OCI-LY1 (cell line): ENCODE measurements around the gene SLC15A4.

Experiments
- EZH2 ChIP-seq: fragments of 200-600 bp; sonication (generic), shearing (Covaris generic); IDR thresholded peaks from 2 replicates; pipeline ENCODE4 v1.8.0; 2017; ENCODE audit warnings: borderline replicate concordance, mixed run types, mild to moderate bottlenecking, antibody characterized with exemption, low read length, moderate library complexity, mixed read lengths
- TF ChIP-seq, protein P1 (sequence below): fragments of 200-600 bp; sonication (generic), shearing (Covaris generic); IDR thresholded peaks from 2 replicates; pipeline ENCODE4 v1.5.1; 2017; ENCODE audit warnings: mild to moderate bottlenecking, antibody characterized with exemption, low read length, moderate library complexity, mixed read lengths

DNA sequence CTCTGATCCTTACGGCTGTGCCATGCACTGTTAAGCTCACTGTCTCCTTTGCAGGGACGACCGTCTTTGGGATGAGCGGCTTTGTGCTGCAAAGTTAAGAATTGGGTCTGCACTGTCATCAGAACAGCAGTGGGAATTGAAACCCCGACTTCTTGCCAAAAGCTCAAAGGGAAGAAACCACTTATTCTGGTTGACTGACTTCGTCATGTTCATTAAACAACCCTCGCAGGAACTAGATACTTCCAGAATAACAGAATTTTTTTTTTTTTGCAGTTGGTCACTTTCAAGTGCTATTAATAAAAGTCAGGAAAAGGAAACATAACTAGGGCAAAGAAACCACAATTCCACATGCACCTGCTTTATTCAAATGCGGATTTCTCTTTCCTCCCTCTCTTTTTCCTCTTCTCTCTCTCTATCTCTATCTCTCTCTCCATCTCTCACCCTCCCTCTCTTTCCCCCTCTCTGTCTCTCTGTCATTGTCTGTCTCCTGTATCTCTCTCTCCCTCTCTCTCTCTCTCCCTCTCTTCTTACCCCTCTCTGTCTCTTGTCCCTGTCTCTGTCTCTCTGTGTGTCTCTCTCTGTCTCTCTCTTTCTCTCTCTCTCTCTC, 17.2 kb upstream of the SLC15A4 start:
- TF ChIP-seq EZH2 = no peak
- TF ChIP-seq, protein P1, sequence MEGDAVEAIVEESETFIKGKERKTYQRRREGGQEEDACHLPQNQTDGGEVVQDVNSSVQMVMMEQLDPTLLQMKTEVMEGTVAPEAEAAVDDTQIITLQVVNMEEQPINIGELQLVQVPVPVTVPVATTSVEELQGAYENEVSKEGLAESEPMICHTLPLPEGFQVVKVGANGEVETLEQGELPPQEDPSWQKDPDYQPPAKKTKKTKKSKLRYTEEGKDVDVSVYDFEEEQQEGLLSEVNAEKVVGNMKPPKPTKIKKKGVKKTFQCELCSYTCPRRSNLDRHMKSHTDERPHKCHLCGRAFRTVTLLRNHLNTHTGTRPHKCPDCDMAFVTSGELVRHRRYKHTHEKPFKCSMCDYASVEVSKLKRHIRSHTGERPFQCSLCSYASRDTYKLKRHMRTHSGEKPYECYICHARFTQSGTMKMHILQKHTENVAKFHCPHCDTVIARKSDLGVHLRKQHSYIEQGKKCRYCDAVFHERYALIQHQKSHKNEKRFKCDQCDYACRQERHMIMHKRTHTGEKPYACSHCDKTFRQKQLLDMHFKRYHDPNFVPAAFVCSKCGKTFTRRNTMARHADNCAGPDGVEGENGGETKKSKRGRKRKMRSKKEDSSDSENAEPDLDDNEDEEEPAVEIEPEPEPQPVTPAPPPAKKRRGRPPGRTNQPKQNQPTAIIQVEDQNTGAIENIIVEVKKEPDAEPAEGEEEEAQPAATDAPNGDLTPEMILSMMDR = no peak
